GM21737 (cell line): ENCODE data around the gene CNTNAP3.
"Not testable (repeated sequence)": the region's sequence is repeated elsewhere in the genome, so short reads cannot be mapped to it uniquely, and the experiment has no call there.

Experiments
- ATAC-seq: cut with Tn5 transposase; IDR thresholded peaks from one replicate; pipeline ENCODE4 v1.9.1; 2021; ENCODE audit warnings: mild to moderate bottlenecking, moderate library complexity; ENCODE audit not compliant: unreplicated experiment

The CNTNAP3 gene

GRCh38 chr9:39073537-39073936 is 214.4 kb downstream of the CNTNAP3 start:
- not testable (repeated sequence) for ATAC-seq

GRCh38 chr9:39067683-39068082 is 220.3 kb downstream of the CNTNAP3 start:
- not testable (repeated sequence) for ATAC-seq

GRCh38 chr9:39062966-39063365 is 225.0 kb downstream of the CNTNAP3 start:
- not testable (repeated sequence) for ATAC-seq

GRCh38 chr9:39054453-39054852 is 233.5 kb downstream of the CNTNAP3 start:
- not testable (repeated sequence) for ATAC-seq

- ATAC-seq, result not testable (repeated sequence)
Measured at GRCh38 chr9:39046833-39047232, 241.1 kb downstream of the CNTNAP3 start.

GRCh38 chr9:39042352-39042803 is 245.6 kb downstream of the CNTNAP3 start:
- not testable (repeated sequence) for ATAC-seq

GRCh38 chr9:39041774-39042173 is 246.2 kb downstream of the CNTNAP3 start:
- ATAC-seq, result not testable (repeated sequence)

GRCh38 chr9:39039148-39039547 is 248.8 kb downstream of the CNTNAP3 start:
- not testable (repeated sequence) for ATAC-seq

- not testable (repeated sequence) for ATAC-seq
Measured at GRCh38 chr9:39038221-39038620, 249.7 kb downstream of the CNTNAP3 start.

GRCh38 chr9:39033849-39034248 is 254.1 kb downstream of the CNTNAP3 start:
- ATAC-seq, result not testable (repeated sequence)

- ATAC-seq, result not testable (repeated sequence)
Measured at GRCh38 chr9:39030204-39031019, 257.6 kb downstream of the CNTNAP3 start.

- ATAC-seq, result not testable (repeated sequence)
Measured at GRCh38 chr9:39028855-39029254, 259.1 kb downstream of the CNTNAP3 start.

GRCh38 chr9:39028168-39028567 is 259.8 kb downstream of the CNTNAP3 start:
- ATAC-seq, result not testable (repeated sequence)

GRCh38 chr9:39025911-39026588 is 261.9 kb downstream of the CNTNAP3 start:
- not testable (repeated sequence) for ATAC-seq
